Endothelial cell of umbilical vein (primary cell): Measurements from ENCODE around the gene CCDC12.

ENCODE experiments used
- CTCF ChIP-seq, 2 donors: IDR thresholded peaks; 1 replicate in 1 of 2; 2 replicates in 1 of 2; pipeline ENCODE4 v1.5.1; 2011; ENCODE audit warnings: low read length in 2 of 2, mild to moderate bottlenecking in 2 of 2, moderate library complexity in 2 of 2, control low read depth in 1 of 2, inconsistent platforms in 1 of 2, low read depth in 1 of 2; ENCODE audit not compliant: insufficient read depth in 1 of 2; ENCODE audit errors: extremely low read depth in 1 of 2
- EZH2 ChIP-seq: IDR thresholded peaks from 2 replicates; pipeline ENCODE4 v1.6.1; 2012; ENCODE audit warnings: borderline replicate concordance, low read depth, mild to moderate bottlenecking, moderate library complexity, low read length, inconsistent platforms; ENCODE audit not compliant: severe bottlenecking
- POLR2A ChIP-seq: IDR thresholded peaks from 2 replicates; pipeline ENCODE4 v1.6.1; 2012; ENCODE audit warnings: low read depth, mild to moderate bottlenecking, control low read depth, low read length
- POLR2AphosphoS5 ChIP-seq: IDR thresholded peaks from 2 replicates; pipeline ENCODE4 v1.6.1; 2012; ENCODE audit warnings: low read depth, mild to moderate bottlenecking, control low read depth, low read length, moderate library complexity; ENCODE audit not compliant: insufficient read depth
- TF ChIP-seq, protein P1 (sequence below): IDR thresholded peaks from 2 replicates; pipeline ENCODE4 v1.6.1; 2011; ENCODE audit not compliant: insufficient read depth, insufficient read length

- TF ChIP-seq CTCF (IDR thresholded peaks at IDR 0.05; ENCODE audit: extremely low read depth in 1 of 2, insufficient read depth in 1 of 2, low read depth in 1 of 2, low read length in 2 of 2): no peak
- TF ChIP-seq POLR2A: no peak
- TF ChIP-seq EZH2: no peak
- TF ChIP-seq, protein P1, sequence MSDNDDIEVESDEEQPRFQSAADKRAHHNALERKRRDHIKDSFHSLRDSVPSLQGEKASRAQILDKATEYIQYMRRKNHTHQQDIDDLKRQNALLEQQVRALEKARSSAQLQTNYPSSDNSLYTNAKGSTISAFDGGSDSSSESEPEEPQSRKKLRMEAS: no peak
- no peak for TF ChIP-seq POLR2AphosphoS5
Observed at GRCh38 chr3:46954178-46954577, 22.4 kb downstream of the CCDC12 start.
